ENCODE data around the gene PLCL2. TPM values are rescaled to one million over a fixed set of nuclear protein-coding genes. Genes with fewer than 3 reads are reported as not detected.
"Not testable (repeated sequence)": the region's sequence is repeated elsewhere in the genome, so short reads cannot be mapped to it uniquely, and the experiment has no call there.

Gene PLCL2
- total RNA-seq, 1 donor from 2014 or later = 4.8 TPM

DNA sequence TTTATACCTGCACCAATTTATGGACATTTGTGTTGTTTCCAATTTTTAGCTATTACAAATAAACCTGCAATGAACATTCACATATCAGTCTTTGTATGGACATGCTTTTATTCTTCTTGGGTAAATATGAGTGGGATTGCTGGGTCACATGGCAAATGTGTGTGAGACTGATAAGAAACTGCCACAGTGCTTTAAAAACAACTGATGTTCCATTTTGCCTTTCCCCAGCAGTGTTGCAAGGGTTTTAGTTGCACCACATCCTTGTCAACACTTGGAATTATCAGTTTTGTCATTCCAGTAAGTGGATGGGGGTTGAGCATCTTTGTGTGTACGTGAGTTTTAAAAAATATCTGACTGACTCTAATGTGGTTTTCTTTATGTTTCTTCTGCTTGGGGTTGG lies 191.2 kb downstream of the PLCL2 start:
- DNase-seq (ENCODE audit: low read depth) = no peak

DNA sequence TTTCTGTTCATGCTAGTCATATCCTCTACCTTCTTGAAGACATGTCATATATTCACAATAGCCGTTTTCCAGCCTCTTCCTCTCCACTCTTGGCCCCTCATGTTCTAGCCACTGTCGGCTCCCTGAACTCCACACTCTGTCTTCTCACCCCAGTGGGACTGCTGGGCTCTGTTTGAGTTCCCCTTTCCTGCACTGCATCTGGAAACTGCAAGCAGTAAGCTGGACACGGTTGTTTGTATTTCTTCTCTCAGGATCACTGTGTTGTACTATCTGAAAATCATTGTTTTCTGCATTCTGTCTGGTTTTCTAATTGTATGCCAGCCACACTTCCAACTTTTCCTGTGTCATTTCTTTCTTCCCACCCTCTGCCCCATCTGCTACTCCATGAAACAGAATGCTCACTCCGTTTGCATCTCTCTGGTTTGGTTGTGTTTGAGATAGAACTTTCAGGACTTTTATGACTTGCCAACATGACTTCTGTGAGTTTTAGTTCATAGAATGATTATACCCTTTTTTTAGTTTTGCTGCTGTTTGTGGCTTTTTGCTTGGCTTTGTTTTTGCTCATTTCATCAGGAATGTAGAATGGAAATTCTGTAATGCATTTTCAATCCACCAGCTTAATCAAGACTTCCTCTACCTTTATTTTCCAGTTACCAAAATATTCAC lies 192.3 kb downstream of the PLCL2 start:
- no peak for DNase-seq (ENCODE audit: low read depth)

DNA sequence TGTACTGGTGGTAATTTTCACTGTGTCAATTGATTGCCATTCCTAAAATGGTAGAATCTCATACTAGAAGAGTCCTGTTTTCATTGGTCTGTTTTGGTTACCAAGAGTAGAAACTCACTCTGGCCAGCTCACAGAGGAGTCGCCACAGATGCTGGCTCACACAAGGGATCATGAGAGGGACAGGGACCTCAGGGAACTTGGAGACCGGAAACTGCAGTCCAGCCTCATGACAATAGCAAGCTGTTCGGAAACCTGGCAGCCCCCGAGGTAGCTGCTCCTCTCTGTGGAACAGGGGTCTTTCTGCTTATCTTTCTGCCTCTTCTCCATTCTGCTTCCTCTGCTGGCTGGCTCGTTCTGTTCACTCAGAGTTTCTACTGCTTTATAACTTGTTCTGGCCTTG lies 192.9 kb downstream of the PLCL2 start:
- DNase-seq (ENCODE audit: low read depth) = no peak

DNA sequence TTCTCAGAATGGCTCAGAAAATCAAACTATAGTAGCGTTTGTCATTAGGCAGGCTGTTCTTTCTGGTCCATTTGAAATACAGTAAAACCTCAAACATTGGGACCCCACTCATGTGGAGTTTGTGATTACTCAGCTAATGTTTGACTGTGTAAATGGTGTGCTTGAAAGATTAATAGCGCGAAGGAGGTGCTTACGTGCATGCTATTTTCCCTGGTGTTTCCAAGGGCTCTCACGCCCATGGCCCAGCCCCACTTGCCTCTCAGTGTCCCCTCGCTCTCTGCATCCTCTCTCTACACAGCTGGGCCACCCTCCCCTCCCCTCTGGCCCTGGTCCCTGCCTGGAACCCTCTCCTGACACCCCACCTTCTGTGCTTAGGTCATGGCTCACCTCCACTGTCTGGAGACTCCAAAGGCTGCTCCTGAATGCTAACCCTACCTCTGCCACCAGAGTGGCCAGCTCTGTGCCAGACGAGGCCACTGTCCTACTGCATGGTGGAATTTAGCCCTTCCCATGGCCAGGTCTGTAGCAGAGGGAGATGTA lies 194.2 kb downstream of the PLCL2 start:
- no peak for DNase-seq (ENCODE audit: low read depth)

DNA sequence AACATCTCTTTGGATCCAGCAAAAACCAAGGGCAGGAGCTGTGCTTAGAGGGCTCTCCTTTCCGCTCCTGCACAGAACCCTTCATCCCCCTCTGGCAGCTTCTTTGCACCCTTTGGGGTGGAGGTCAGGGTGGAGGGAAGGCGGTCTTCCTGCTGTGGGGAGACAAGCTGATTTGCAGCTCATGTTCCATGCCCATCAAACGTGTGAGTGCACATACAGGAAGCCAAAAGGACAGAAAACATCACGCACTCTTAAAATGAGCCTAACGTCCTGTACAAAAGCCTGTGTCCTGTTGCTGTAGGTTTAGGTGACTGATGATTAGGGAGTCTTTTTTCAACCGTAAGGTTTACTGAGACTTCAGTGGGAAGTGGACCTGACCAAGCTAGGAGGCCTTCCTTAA lies 195.2 kb downstream of the PLCL2 start:
- no peak for DNase-seq (ENCODE audit: low read depth)

DNA sequence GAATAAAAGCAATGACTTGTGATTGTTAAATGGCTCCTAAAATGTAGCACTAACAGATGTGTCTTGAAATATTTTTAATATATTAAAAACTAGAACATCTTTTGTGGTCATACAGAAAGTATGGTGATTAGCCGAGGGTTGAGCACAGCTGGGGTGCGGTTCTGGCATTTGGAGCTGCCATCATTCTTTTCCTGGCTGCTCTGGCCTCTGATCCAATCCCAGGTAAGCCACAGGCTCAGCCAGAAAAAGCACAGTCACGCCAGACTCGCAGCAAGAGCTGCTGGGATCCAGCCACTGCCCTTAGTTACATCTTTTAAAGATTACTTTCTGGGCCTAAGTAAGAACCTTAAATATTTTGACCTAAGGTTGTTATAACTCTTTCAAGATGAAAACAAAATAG lies 196.8 kb downstream of the PLCL2 start:
- no peak for DNase-seq (ENCODE audit: low read depth)

DNA sequence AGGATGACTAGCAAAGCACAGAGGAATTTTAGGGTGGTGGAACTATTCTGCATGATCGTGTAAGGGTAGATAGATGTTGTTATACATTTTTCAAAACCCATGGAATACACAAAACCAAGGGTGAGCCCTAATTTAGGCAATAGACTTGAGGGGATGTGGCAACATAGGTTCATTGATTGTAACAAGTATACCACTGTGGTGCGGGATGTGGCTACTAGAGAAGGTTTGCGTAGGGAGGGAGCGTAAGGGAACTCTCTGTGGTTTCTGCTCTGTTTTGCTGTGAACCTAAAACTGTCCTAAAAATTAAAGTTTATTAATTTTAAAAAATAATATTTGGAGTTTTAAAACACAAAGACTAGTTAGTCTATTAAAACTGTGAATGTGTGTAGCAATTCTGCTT lies 202.8 kb downstream of the PLCL2 start:
- no peak for DNase-seq (ENCODE audit: low read depth)

DNA sequence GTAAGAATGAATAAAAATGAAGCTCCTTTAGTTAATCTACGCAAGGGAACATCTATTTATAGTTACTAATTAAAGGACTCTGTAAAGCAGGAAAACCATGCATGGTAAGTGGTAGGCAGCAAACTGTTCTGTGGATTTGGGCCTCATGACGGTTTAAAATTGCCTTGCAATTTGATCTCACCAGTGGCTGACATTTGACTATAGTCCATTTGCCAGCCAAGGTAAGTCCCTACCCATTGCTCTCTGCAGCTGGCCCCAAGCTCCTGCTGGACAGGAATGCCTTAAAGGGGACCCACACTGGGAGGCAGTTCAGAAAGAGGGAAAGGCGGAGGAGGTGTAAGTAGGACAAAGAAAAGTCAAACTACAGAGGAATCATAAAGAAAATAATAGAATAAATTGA lies 203.3 kb downstream of the PLCL2 start:
- DNase-seq (ENCODE audit: low read depth) = no peak

DNA sequence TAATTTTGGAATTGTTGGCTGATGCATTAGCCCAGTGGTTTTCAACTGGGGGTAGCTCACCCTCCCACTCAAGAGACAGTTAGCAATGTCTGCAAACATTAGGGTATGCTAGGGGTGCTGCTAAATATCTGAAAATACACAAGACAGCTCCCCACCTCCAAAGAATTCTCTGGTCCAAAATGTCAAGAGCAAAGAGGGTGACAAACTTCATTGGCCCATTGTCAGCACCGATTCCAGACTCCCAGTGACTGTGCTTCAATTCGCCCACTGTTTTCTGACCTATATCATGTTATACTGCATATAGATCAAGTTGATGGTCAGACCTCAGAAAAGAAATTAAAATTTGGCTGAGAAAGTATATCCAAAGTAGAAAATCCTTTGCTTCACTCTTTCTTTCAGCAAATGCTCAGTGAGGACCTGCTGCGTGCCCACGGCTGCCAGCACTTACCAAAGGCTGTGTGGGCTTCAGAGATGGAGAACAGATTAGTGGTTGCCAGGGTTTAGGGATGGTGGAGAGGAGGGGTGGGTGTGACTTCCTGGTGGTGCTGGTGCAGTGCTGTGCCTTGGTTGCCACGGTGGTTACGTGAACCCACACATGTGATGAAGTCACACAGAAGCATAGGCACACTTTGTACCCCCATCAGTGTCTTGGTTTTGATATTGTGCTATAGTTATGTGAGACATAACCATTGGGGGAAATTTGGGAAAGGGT lies 204.0 kb downstream of the PLCL2 start:
- no peak for DNase-seq (ENCODE audit: low read depth)

DNA sequence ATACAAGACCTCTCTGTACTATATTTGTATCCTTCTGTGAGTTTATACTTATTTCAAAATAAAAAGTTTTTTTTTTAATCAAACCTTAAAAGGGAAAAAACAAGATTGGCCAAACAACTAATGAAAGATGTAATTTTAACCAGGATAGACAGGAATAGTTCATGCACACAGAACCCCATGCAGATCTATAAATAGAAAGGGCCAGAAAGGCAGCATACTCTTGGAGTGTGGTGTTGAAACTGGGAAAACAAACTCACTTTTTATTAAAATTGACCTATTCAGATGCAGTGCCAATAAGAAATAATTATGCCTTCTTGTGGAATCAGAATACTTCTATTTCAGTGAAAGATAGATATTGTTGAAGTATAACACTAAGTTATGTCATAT lies 204.6 kb downstream of the PLCL2 start:
- DNase-seq (ENCODE audit: low read depth) = no peak

DNA sequence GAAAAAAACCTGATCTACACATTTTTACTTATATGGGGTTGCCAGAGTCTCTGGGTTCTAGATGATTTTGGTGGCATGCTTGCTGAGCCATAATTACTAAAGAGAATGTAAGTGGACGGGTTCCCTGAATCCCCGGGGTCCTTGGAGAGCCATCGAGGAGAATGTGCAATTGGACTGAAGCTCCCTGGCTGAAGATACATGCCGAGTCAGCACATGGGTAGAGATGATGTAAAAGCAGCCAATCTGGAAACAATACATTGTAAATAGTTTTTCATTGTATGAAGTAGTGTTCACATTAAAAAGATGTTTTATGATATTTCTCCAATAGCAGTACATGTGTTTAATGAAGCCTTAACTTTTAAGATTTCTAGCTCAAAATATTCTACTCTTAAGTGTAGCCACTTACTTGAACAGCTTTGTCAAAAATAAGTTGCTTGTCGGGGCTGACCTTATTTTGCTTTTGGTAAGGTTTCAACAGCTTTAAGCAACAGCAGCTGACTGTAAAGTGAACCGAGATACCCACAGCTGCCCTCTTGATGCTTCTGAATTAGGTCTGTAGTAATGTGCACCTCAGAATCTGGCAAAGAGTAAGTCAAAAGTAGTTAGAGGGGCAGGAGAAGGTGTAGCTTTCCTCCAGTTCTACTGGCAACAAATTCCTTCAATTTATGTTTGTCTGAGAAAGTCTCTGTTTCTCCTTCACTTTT lies 205.7 kb downstream of the PLCL2 start:
- DNase-seq (ENCODE audit: low read depth) = no peak

DNA sequence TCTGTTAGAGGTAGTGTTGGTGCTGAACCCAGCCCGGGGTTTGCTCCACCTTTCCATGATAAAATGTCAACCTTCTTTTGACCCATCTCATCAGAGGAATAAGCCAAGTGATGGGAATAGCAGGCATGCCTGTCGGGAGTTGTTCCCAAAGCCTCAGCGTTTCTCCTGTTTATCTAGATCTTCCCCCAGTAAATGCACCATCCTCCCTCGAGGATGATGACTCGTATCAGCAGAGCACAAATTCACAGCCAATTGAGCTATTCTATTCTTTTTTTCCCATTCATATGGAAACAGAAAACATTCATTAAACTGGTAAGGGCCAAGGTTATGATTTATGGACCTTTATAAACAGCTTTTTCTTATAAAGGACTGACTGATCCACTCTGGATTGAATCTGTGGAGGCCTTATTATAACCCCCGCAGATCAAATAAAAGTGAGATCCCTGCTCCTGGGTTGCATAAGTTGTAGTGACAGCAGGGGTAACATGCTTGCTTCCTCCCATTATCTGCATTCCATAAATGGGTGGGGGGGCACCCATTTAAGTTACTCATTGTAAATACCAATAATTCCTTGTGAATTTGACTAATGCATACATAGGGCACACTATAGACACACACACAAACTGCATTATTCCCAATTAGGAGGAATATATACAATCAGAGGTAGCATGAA lies 207.3 kb downstream of the PLCL2 start:
- DNase-seq (ENCODE audit: low read depth) = no peak

DNA sequence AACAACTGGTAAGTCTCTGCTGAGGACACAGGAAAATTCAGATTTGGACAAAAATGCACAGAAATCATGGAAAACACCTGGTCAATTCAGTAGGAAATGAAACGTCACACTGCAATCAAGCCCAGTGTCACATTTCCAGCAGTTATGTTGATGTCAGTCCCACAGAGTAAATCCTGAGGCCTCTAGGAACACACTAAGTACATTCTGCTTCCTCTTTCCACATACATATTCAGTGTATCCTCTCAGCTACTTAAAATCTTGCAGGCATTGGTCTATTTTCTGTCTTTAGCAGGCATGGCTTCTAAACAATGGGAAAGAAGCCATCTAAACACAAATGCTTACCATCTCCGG lies 207.8 kb downstream of the PLCL2 start:
- no peak for DNase-seq (ENCODE audit: low read depth)

DNA sequence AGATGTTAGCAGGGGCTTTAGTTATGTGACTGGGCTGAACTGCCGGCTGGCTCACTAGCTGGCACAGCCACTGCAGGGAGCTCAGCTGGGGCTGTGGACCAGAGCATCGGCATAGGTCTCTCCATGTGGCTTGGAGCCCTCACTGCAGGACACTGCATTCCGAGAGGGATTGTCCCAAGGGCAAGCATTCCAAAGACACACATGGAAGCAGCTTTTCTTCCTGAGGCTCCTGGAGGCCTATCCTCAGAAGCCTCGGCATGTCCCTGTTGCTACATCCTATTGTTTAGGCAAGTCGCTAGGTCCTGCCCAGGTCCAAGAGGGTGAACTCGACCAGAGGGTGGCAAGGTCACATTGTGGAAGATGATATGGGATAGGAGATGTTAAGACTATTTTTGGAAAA lies 209.8 kb downstream of the PLCL2 start:
- no peak for DNase-seq (ENCODE audit: low read depth)

DNA sequence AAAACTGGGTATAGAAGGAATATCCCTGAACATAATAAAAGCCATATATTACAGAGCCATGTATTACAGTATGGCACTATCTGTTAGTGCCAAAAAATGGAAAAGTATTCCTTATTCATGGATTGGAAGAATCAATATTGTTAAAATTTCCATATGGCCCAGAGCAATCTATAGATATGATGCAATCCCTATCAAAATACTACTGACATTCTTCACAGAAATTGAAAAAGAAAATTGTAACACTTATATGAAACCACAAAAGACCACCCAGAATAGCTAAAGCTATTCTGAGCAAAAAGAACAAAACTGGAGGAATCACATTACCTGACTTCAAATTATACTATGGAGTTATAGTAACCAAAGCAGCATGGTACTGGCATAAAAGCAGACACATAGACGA lies 218.8 kb downstream of the PLCL2 start:
- no peak for DNase-seq (ENCODE audit: low read depth)

DNA sequence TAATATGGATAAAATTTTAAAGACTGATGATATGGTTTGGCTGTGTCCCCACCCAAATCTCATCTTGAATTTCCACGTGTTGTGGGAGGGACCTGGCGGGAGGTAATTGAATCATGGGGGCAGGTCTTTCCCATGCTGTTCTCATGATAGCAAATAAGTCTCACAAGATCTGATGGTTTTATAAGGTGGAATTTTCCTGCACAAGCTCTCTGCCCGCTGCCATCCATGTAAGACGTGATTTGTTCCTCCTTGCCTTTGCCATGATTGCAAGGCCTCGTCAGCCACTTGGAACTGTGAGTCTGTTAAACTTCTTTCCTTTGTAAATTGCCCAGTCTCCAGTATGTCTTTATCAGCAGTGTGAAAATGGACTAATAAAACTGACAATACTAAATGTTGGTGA lies 222.0 kb downstream of the PLCL2 start:
- not testable (repeated sequence) for DNase-seq (ENCODE audit: low read depth)

DNA sequence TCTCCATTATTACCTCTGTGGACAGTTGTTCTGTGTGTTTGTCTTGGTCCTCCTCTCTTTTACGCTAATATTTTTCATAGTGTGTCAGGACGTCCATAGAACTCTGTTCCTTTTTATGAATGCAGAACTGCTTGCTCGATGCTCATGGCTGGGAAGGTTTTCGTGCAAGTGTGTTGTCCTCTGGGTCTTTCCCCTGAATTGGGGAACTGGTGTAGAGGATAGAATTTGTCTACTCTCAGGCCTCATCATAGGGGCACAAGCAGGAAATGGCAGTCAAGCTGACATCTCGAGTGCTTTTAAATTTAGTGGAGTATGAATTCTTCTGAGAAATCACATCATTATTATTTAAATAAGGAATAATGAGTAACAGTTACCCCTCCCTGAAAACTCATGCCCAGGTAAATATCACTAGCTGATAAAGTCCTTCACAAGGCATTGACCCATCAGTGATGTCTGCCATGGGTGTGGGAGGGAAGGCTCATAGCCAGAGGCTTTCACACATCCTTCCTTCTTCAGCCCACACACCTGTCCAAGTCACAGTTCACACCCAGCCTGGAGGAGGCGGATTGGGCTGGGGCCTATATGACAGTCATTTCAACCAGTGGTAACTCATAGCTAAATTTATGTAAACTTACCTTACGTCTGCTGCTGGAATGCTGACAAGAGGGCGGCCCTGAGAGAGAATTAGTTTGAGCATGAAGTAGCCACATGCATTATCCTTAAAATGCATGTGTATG lies 226.1 kb downstream of the PLCL2 start:
- no peak for DNase-seq (ENCODE audit: low read depth)

DNA sequence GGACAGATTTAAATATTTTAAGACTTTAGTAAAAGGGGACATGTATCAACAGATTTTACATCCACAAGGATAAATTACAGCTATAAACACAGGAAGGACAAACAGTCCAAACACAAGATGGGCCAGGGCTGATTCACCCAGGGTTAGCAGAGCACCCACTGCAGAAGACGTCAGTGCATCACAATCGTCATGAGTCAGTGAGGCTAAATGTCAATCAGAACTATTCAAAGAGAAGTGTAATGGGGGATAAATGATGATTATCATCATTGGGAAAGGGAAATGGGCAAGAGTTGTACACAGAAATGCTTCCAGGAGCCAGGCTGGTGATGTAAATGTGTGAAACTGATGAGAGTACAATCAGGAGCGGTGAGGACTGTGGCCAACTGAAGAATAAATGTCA lies 226.8 kb downstream of the PLCL2 start:
- no peak for DNase-seq (ENCODE audit: low read depth)

DNA sequence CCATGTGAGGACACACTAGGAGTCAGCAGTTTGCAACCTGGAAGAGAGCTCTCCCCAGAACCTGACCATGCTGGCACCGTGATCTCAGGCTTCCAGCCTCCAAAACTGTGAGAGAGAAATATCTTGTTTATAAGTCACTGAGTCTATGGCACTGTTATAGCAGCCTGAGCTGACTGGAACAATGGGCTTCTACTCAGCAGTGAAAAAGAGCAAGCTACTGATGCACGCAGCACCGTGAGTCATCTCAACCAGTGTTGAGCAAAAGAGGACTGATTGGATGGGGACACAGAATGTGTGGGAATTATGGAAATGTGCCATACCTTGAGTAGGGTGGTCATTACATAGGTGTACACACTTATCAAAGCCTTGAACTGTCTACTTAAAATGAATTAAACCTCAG lies 230.4 kb downstream of the PLCL2 start:
- peak; percentile 59 for DNase-seq (ENCODE audit: low read depth)

DNA sequence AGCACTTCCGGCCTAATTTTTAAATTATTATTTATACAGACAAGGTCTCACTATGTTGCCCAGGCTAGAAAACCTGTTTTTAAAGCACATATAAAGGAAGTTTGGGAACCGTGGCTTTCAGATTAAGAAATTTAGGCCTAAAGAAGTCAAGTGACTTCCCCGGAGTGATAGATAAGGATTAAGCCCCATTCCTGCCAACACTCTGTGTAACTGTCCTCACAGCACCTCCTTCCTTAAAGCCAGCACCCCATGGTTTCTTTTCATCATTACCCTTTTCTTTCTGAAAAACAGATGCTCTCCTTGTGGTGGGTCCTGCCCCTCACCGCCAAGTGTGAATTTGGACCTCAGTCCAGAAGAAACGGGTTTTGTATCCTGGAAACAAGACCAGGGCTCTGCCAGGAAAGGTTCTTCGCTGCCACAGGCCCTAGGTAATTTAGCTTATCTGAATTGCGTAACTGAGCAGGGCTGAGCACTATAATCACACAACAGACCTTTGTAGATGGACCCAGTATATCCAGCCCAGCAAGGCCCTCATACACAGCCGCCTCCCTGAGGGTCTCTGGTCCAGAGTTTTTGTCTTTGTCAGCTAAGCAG lies 231.3 kb downstream of the PLCL2 start:
- no peak for DNase-seq (ENCODE audit: low read depth)

DNA sequence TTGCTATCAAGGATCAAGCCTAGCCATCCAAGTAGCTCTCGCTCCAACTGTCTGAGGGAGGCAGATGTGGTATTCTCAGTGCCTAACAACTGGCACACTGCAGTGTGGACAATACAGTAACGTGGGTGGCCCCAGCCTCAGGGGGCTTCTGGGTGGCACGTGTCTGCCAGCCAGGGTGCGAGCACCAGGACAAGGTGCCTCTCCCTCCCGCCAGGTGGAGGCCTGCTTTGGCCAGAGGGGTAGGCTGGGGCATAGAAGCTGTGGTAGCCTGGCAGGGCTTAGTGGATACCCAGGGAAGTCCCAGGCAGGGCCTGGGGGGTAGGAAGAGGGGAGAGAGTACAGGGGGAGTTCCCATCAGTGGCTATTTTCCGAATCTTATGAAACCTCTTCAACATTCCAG lies 234.0 kb downstream of the PLCL2 start:
- DNase-seq (ENCODE audit: low read depth) = no peak

All from renal cortical epithelial cell (primary cell).